ENCODE measurements around the gene TMEFF1.

DNA sequence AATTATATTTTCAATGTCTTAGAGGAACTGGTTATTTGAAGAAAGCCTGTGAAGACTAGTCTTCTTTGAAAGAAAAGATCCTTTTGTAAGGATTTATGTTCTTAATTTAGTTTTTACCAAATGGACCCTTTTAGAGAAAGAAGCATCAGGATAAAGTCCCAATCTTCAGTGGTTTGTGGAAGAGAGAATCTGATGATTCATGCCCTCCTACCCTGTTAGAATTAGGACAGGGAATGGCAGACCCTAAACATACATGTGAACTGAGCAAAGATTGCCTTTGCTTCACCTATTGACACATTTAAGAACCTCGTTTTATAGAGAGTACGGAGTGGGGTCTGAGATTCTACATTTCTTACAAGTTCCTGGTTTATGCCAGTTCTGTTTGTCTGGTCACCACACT lies 20.1 kb upstream of the TMEFF1 start:
- TF ChIP-seq, protein P1, sequence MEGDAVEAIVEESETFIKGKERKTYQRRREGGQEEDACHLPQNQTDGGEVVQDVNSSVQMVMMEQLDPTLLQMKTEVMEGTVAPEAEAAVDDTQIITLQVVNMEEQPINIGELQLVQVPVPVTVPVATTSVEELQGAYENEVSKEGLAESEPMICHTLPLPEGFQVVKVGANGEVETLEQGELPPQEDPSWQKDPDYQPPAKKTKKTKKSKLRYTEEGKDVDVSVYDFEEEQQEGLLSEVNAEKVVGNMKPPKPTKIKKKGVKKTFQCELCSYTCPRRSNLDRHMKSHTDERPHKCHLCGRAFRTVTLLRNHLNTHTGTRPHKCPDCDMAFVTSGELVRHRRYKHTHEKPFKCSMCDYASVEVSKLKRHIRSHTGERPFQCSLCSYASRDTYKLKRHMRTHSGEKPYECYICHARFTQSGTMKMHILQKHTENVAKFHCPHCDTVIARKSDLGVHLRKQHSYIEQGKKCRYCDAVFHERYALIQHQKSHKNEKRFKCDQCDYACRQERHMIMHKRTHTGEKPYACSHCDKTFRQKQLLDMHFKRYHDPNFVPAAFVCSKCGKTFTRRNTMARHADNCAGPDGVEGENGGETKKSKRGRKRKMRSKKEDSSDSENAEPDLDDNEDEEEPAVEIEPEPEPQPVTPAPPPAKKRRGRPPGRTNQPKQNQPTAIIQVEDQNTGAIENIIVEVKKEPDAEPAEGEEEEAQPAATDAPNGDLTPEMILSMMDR (IDR thresholded peaks at IDR 0.05), result no peak
- TF ChIP-seq POLR2A (IDR thresholded peaks at IDR 0.05), result no peak

Data from thyroid gland (tissue), 4 donors.